Stimulated activated CD4-positive, alpha-beta T cell treated with anti-CD3 and anti-CD28 coated beads, Interleukin-1b, Interleukin-23, amount 100 ng/mL, for 48 hours (primary cell): ENCODE results near the gene BRMS1.
"Not testable (repeated sequence)": the region's sequence is repeated elsewhere in the genome, so short reads cannot be mapped to it uniquely, and the experiment has no call there.

Experiments used
- DNase-seq: peaks from one replicate; pipeline ENCODE4 v3.0.0-alpha.2; 2020

BRMS1 gene

GRCh38 chr11:66363187-66363601 lies 18.3 kb upstream of the BRMS1 start:
- DNase-seq = no peak

GRCh38 chr11:66362481-66363147 lies 17.7 kb upstream of the BRMS1 start:
- DNase-seq = no peak

- DNase-seq = no peak
Measured at GRCh38 chr11:66361502-66361941, 16.6 kb upstream of the BRMS1 start.

GRCh38 chr11:66360406-66361073 lies 15.6 kb upstream of the BRMS1 start:
- DNase-seq = no peak

GRCh38 chr11:66359662-66360087 lies 14.8 kb upstream of the BRMS1 start:
- no peak for DNase-seq

GRCh38 chr11:66350560-66351235 lies 5.8 kb upstream of the BRMS1 start:
- DNase-seq = not testable (repeated sequence)

GRCh38 chr11:66349084-66349386 lies 4.1 kb upstream of the BRMS1 start:
- DNase-seq = no peak

- peak; percentile 92 for DNase-seq
Measured at GRCh38 chr11:66347425-66348276, 2.7 kb upstream of the BRMS1 start, which contains the start of gene B4GAT1. Gene B4GAT1 (minus strand): TSS chr11:66347629. CDS start chr11:66347545, 84 bp downstream.

GRCh38 chr11:66346476-66347424 lies 1.8 kb upstream of the BRMS1 start:
- no peak for DNase-seq

- no peak for DNase-seq
Measured at GRCh38 chr11:66345316-66345649, 379 bp upstream of the BRMS1 start.

- no peak for DNase-seq
Measured at GRCh38 chr11:66343176-66343575, 1.7 kb downstream of the BRMS1 start.

- DNase-seq = no peak
Measured at GRCh38 chr11:66341502-66342126, 3.3 kb downstream of the BRMS1 start.

GRCh38 chr11:66340596-66341501 lies 4.1 kb downstream of the BRMS1 start:
- DNase-seq = no peak

- no peak for DNase-seq
Measured at GRCh38 chr11:66339686-66340483, 5.0 kb downstream of the BRMS1 start.

- no peak for DNase-seq
Measured at GRCh38 chr11:66339162-66339675, 5.7 kb downstream of the BRMS1 start.

- DNase-seq = no peak
Measured at GRCh38 chr11:66338276-66339161, 6.4 kb downstream of the BRMS1 start.

GRCh38 chr11:66337103-66337899 lies 7.6 kb downstream of the BRMS1 start:
- DNase-seq = no peak
